K562 (cell line): ENCODE measurements around the gene EPN3. TPM values are rescaled to one million over a fixed set of nuclear protein-coding genes. Genes with fewer than 3 reads are reported as not detected.

Experiments used
- ATAC-seq: fragments of 200-7000 bp; cut with Tn5 transposase; 3 replicates; pipeline ENCODE4 v1.9.1; 2020; ENCODE audit warnings: moderate library complexity
- BruUV-seq: library from RNA; stranded (reverse); fragments of 400-500 nt; replicated peaks from 2 replicates; lab custom pipeline; 2021; lab: Mats Ljungman, UMichigan
- CTCF ChIA-PET: fragments of 300-600 bp; formaldehyde crosslinking; extraction: SDS; loops from one replicate; lab custom pipeline; 2021; ENCODE audit warnings: low intra/inter-chr PET ratio; lab: Yijun Ruan, JAX
- POLR2A ChIA-PET: fragments of 300-600, 350-650 bp; sonication (Branson Sonifier 250); formaldehyde crosslinking; extraction: SDS; loops from one replicate; lab custom pipeline; 2021; ENCODE audit warnings: antibody characterized with exemption, inconsistent platforms; lab: Yijun Ruan, JAX
- DNase-seq, 4 experiments: peaks; one replicate each; pipeline versions ENCODE4 v3.0.0 to v3.0.0-alpha.2; 2011 to 2018; ENCODE audit warnings: low spot score in 3 of 4, mixed read lengths in 3 of 4; ENCODE audit errors: extremely low read depth in 1 of 4
- FAIRE-seq: peaks from 2 replicates; lab custom pipeline; 2011; peaks lifted over from hg19 to GRCh38; lab: Jason Lieb, UNC
- H2AFZ ChIP-seq: 2 replicates; pipeline ENCODE4 v1.6.0; 2011; ENCODE audit warnings: low read depth, low read length, control low read depth, inconsistent platforms
- H3K27ac ChIP-seq: fragments of 200-600 bp; 3 replicates; pipeline ENCODE4 v1.8.0; 2011; ENCODE audit warnings: low read depth, mild to moderate bottlenecking, control low read depth, inconsistent platforms, low read length, moderate library complexity, mixed read lengths; ENCODE audit errors: extremely low read depth
- H3K27me3 ChIP-seq, 2 experiments: fragments of 300-600 bp in 1 of 2; 2 replicates in 1 of 2; 3 replicates in 1 of 2; pipeline versions ENCODE4 v1.6.0 to v1.8.0; 2011; ENCODE audit warnings: inconsistent platforms in 2 of 2, low read length in 2 of 2, mild to moderate bottlenecking in 1 of 2, mixed read lengths in 1 of 2, moderate library complexity in 1 of 2; ENCODE audit not compliant: control insufficient read depth in 2 of 2, insufficient read depth in 2 of 2
- H3K36me3 ChIP-seq: fragments of 300-600 bp; 3 replicates; pipeline ENCODE4 v1.8.0; 2011; ENCODE audit warnings: mild to moderate bottlenecking, low read length, inconsistent platforms; ENCODE audit not compliant: control insufficient read depth, insufficient read depth
- H3K4me1 ChIP-seq, 2 experiments: fragments of 200-600 bp in 1 of 2; replicated peaks in 1 of 2; 2 replicates in 1 of 2; 3 replicates in 1 of 2; pipeline versions ENCODE4 v1.5.1 to v1.8.0; 2011; ENCODE audit warnings: inconsistent platforms in 2 of 2, low read length in 2 of 2, mild to moderate bottlenecking in 1 of 2, mixed read lengths in 1 of 2, moderate library complexity in 1 of 2; ENCODE audit not compliant: control insufficient read depth in 2 of 2, insufficient read depth in 2 of 2
- H3K4me2 ChIP-seq: 2 replicates; pipeline ENCODE4 v1.6.1; 2011; ENCODE audit warnings: low read length, control low read depth, inconsistent platforms, mixed read lengths; ENCODE audit not compliant: insufficient read depth
- H3K4me3 ChIP-seq: fragments of 200-600 bp; sonication (generic), shearing (Covaris generic); 2 replicates; pipeline ENCODE4 v1.5.1; 2016; ENCODE audit warnings: control low read depth, inconsistent platforms
- H3K79me2 ChIP-seq: fragments of 200-600 bp; 3 replicates; pipeline ENCODE4 v1.8.0; 2011; ENCODE audit warnings: low read length, inconsistent platforms; ENCODE audit not compliant: control insufficient read depth, insufficient read depth
- H3K9ac ChIP-seq, 2 experiments: 2 replicates each; pipeline versions ENCODE4 v1.6.0 to v1.6.1; 2011; ENCODE audit warnings: low read depth in 2 of 2, low read length in 2 of 2, control low read depth in 1 of 2, inconsistent platforms in 1 of 2, mild to moderate bottlenecking in 1 of 2, mixed read lengths in 1 of 2; ENCODE audit not compliant: insufficient read depth in 1 of 2
- H3K9me1 ChIP-seq: one replicate; pipeline ENCODE4 v1.6.0; 2011; ENCODE audit warnings: inconsistent platforms, mild to moderate bottlenecking, low read length, moderate library complexity; ENCODE audit not compliant: control insufficient read depth, insufficient read depth
- H3K9me3 ChIP-seq: replicated peaks from 2 replicates; pipeline ENCODE4 v1.5.1; 2011; ENCODE audit warnings: low read depth, low read length, inconsistent platforms; ENCODE audit not compliant: control insufficient read depth, insufficient read depth
- H4K20me1 ChIP-seq: replicated peaks from 2 replicates; pipeline ENCODE4 v1.6.1; 2011; ENCODE audit warnings: low read length, inconsistent platforms, mixed read lengths; ENCODE audit not compliant: control insufficient read depth, insufficient read depth
- ADNP ChIP-seq: fragments of 200-800 bp; sonication (Bioruptor generic); IDR thresholded peaks from 2 replicates; pipeline ENCODE4 v1.6.1; 2016; ENCODE audit warnings: missing genetic modification characterization, missing compliant biosample characterization
- CHD1 ChIP-seq: fragments of 200-600 bp; sonication (generic); IDR thresholded peaks from one replicate; pipeline ENCODE4 v1.6.1; 2012; ENCODE audit warnings: mild to moderate bottlenecking, moderate library complexity, low read length, inconsistent platforms
- CSDE1 ChIP-seq, 2 experiments: fragments of 450-650 bp; IDR thresholded peaks; 2 replicates each; pipeline ENCODE4 v1.6.1; 2016; ENCODE audit warnings: mild to moderate bottlenecking in 1 of 2
- GABPB2 ChIP-seq: fragments of 250-450 bp; sonication (Bioruptor Pico); conservative IDR thresholded peaks from 2 replicates; pipeline ENCODE4 v1.5.1; 2021; ENCODE audit warnings: mild to moderate bottlenecking
- MEF2A ChIP-seq: IDR thresholded peaks from 2 replicates; pipeline ENCODE4 v1.6.1; 2011; ENCODE audit warnings: low read depth, mild to moderate bottlenecking, low read length, moderate library complexity; ENCODE audit not compliant: control insufficient read depth
- NR0B1 ChIP-seq: fragments of 450-650 bp; IDR thresholded peaks from one replicate; pipeline ENCODE4 v1.6.1; 2018; ENCODE audit warnings: mild to moderate bottlenecking, moderate library complexity; ENCODE audit not compliant: partially characterized antibody
- POLR3G ChIP-seq: IDR thresholded peaks from 2 replicates; pipeline ENCODE4 v1.6.1; 2011; ENCODE audit not compliant: insufficient read length, insufficient replicate concordance; ENCODE audit errors: extremely low read depth
- SP2 ChIP-seq: IDR thresholded peaks from 2 replicates; pipeline ENCODE4 v1.6.1; 2011; ENCODE audit warnings: mild to moderate bottlenecking, low read depth, low read length, moderate library complexity; ENCODE audit not compliant: poor library complexity, severe bottlenecking; ENCODE audit errors: extremely low read depth
- TAL1 ChIP-seq: fragments of 450-650 bp; IDR thresholded peaks from 2 replicates; pipeline ENCODE4 v1.6.1; 2016; ENCODE audit warnings: mild to moderate bottlenecking
- ZKSCAN3 ChIP-seq: fragments of 250-450 bp; sonication (Bioruptor Pico); IDR thresholded peaks from 2 replicates; pipeline ENCODE4 v1.4.0; 2020
- ZNF263 ChIP-seq: sonication (generic); formaldehyde crosslinking; IDR thresholded peaks from 2 replicates; pipeline ENCODE4 v1.8.0; 2022; ENCODE audit warnings: mild to moderate bottlenecking, missing genetic modification reagents, borderline replicate concordance
- WGBS: fragments of 100-300 bp; shearing (Covaris generic); methylation state at CpG from one replicate; pipeline ENCODE4 v1.1.6; 2016; ENCODE audit warnings: low coverage, mixed read lengths; ENCODE audit not compliant: insufficient coverage; ENCODE audit errors: missing lambda C conversion rate; 5-methylcytosine and 5-hydroxymethylcytosine counted together
- in situ Hi-C: fragments of 300-500 bp; cut with MboI; formaldehyde crosslinking; loops from 4 replicates; pipeline ENCODE4 v1.15.0; 2018; ENCODE audit warnings: inconsistent platforms, mixed read lengths
- intact Hi-C: fragments of 100-400 bp; cut with micrococcal nuclease; formaldehyde crosslinking; loops from 2 replicates; pipeline ENCODE4 v1.14.2; 2022
- polyA plus RNA-seq, 8 experiments: library from polyadenylated mRNA; depleted of rRNA in 4 of 8; stranded (reverse) in 5 of 8; unstranded in 3 of 8; fragments of >200 nt; fragmentation: Nextera tagmentation in 2 of 8; fragmentation: Illumina TruSeq in 1 of 8; extraction: Ambion mirVana in 2 of 8; extraction: Trizol in 1 of 8; gene quantifications; 2 replicates each; pipeline versions ENCODE4 v1.2.1 to v1.2.3, GENCODE V29; 2011 to 2014; ENCODE audit warnings: inconsistent platforms in 1 of 8, missing spikeins in 1 of 8
- total RNA-seq, 7 experiments: library from RNA; depleted of rRNA in 6 of 7; stranded (reverse); fragments of >200 nt in 6 of 7; fragmentation: Illumina TruSeq in 2 of 7; extraction: Trizol in 2 of 7; gene quantifications; 2 replicates each; pipeline versions ENCODE4 v1.2.1 to v1.2.3, GENCODE V29; 2011 to 2021; ENCODE audit warnings: low replicate concordance in 1 of 7
- TF ChIP-seq, protein P1 (sequence below): fragments of 450-650 bp; IDR thresholded peaks from 2 replicates; pipeline ENCODE4 v1.6.1; 2016; ENCODE audit warnings: missing biosample characterization, missing genetic modification characterization

Gene EPN3
- total and polyA plus RNA-seq, 9 of the 15 experiments (the other 6 are each of a cell fraction or from before 2014, with no cell fraction given), result 0.16 TPM; not detected in 8

- Histone ChIP-seq H3K4me3 (no peak overlapping the region), H3K79me2 (no peaks in the 10 kb centered on the region)
- no peak for FAIRE-seq
- TF ChIP-seq TAL1 (no peak), GABPB2 (CRISPR knock-in tag) (no peak), CSDE1 (IDR thresholded peaks at IDR 0.05) (no peak), POLR3G (no peak), ADNP (tag) (no peak), MEF2A (no peak), ZNF263 (CRISPR knock-in tag) (no peak), CHD1 (no peak), SP2 (no peak), NR0B1 (no peak), ZKSCAN3 (CRISPR knock-in tag) (no peak)
- TF ChIP-seq, protein P1, sequence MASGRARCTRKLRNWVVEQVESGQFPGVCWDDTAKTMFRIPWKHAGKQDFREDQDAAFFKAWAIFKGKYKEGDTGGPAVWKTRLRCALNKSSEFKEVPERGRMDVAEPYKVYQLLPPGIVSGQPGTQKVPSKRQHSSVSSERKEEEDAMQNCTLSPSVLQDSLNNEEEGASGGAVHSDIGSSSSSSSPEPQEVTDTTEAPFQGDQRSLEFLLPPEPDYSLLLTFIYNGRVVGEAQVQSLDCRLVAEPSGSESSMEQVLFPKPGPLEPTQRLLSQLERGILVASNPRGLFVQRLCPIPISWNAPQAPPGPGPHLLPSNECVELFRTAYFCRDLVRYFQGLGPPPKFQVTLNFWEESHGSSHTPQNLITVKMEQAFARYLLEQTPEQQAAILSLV, result no peak
- TF ChIP-seq, all 486 proteins: peak for 0
- no TSS peak for BruUV-seq
- Histone ChIP-seq H3K27me3 (peaks cover 5 to 68% of the 10 kb centered on the region in 2 experiments; a peak in 4 of 5 replicates), H3K4me1 (peaks cover 7 to 12% of the 10 kb centered on the region in 2 experiments; a peak in 3 of 5 replicates), H3K27ac (no peak overlapping the region), H3K36me3 (no peaks in the 10 kb centered on the region), H3K9me3 (no peaks in the 10 kb centered on the region), H3K9me1 (no peaks in the 10 kb centered on the region), H4K20me1 (peaks cover 7% of the 10 kb centered on the region; the same call in 1 of the 2 replicates), H3K9ac (no peak overlapping the region), H2AFZ (no peak overlapping the region), H3K4me2 (no peak overlapping the region)
- 19% methylated on average over 8 of the region's 8 CpGs for WGBS
- intact Hi-C loops (no loop called here), in situ Hi-C loops (no loop called here)
- DNase-seq, result no peak
- ChIA-PET POLR2A (interaction anchor here (1.1 to 1.6 kb wide), 2 partner anchors 9 to 23 kb away, joined by 3 read pairs; no protein-coding TSS in a partner anchor), CTCF (no interaction called here)
- ATAC-seq, result no peak
Observed at GRCh38 chr17:50570032-50570431, 37.5 kb downstream of the EPN3 start.
